ENCODE data around the gene DNAH5.

The DNAH5 gene

GRCh38 chr5:13731121-13731628, 213.3 kb downstream of the DNAH5 start:
- no peak; the same call in 1 of the 2 replicates for TF ChIP-seq CTCF (conservative IDR thresholded peaks at IDR 0.05)
- no peak for TF ChIP-seq ZFX (IDR thresholded peaks at IDR 0.05)
- peak overlapping the region; percentile 62 for H3K27ac ChIP-seq

DNA sequence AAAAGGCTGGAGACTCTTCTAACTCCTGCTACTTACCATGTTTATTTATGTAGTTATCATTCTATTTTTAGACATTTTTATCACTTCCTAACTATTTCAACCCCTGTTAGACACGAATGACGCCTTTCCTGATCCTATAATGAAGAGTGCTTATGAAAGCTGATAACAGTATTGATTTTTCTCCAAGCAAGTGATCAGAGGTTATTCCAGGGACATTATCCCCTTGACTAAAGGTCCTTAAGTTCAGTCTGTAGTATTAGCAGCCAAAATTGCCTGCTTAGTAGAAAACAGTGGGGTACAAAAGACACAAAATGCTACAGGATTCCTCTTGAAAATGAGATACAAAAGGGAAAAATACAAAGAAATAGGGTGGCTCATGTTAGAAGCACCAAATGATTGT, 235.6 kb downstream of the DNAH5 start:
- TF ChIP-seq ZFX (IDR thresholded peaks at IDR 0.05) = no peak
- no peak for TF ChIP-seq CTCF (conservative IDR thresholded peaks at IDR 0.05)
- no peak overlapping the region for H3K27ac ChIP-seq

DNA sequence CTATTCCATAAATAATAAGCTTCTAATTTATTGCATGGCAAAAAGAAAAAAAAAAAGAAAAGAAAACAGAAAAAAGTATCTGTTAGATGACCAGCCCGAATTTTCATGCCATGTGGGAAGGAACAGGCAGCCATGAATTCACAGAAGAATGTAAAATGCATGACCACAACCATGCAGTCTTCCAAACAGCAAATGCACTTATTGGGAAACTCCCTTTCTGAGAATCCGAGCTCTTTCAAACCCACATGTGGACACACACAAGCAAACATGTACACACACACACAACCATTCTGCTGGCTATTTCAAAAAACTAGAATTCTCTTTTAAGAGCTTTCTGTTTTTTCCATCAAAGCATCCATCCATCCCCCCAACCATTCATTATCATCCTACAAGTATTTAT, 236.1 kb downstream of the DNAH5 start:
- TF ChIP-seq ZFX (IDR thresholded peaks at IDR 0.05) (no peak), CTCF (conservative IDR thresholded peaks at IDR 0.05) (no peak)
- H3K27ac ChIP-seq = no peak overlapping the region

DNA sequence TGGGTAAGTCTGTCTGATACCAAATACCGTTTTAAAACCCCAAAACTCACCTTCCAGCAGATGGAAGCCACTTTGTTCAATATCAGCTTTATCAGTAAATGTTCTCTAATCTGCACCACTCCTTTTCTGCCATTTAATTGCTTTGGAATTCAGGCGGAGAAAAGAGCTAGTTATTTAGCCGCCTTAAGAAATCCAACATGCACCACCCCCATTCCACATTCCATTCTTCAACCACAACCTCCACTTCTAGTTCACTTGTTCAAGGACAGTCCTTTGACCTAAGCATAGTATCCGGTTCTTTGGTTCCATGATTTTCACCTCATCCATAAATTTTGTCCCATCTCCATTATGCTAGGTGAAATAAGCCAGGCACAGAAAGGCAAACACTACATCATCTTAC, 240.1 kb downstream of the DNAH5 start:
- no peak overlapping the region for H3K27ac ChIP-seq
- no peak for TF ChIP-seq ZFX (IDR thresholded peaks at IDR 0.05)
- TF ChIP-seq CTCF (conservative IDR thresholded peaks at IDR 0.05) = no peak

GRCh38 chr5:13700626-13701025, 243.9 kb downstream of the DNAH5 start:
- no peak overlapping the region for H3K27ac ChIP-seq
- TF ChIP-seq CTCF (conservative IDR thresholded peaks at IDR 0.05) (no peak), ZFX (IDR thresholded peaks at IDR 0.05) (no peak)

GRCh38 chr5:13698885-13699284, 245.6 kb downstream of the DNAH5 start:
- TF ChIP-seq CTCF (conservative IDR thresholded peaks at IDR 0.05) (no peak), ZFX (IDR thresholded peaks at IDR 0.05) (no peak)
- no peak overlapping the region for H3K27ac ChIP-seq

DNA sequence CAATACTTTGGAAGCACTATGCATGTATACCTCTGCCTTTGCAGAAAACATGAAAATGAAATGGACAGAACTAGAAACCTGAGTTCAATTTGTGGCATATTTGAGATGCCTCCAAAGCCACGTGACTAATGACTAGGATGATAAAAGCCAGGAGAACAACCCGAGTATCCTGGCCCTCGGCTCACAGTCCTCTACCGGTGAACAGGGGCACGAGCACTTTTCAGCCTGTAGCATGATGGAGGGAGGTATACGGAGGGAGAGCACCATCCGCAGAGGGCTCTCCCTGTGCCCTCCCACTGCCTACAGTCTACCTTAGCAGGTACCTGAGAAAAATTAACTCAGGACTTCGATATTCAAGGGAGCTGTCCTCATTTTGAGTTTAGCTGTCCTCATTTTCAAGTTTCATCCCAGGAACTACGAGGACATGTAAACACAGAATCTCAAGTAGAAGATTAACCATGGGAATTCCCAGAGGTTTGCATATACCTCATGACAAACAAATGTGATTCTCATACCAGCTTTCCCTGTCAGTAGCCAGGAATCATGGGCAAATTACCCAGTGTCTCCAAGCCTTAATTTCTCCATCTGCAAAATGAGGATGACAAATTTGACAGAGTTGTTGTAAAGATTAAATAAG, 249.3 kb downstream of the DNAH5 start:
- H3K27ac ChIP-seq = no peak overlapping the region
- TF ChIP-seq CTCF (conservative IDR thresholded peaks at IDR 0.05) (no peak), ZFX (IDR thresholded peaks at IDR 0.05) (no peak)

Data from C4-2B (cell line).